CD14-positive monocyte (primary cell): ENCODE results near the gene MPP1. TPM values are rescaled to one million over a fixed set of nuclear protein-coding genes. Genes with fewer than 3 reads are reported as not detected.

Experiments used
- DNase-seq, 3 donors: peaks; one replicate each; pipeline ENCODE4 v3.0.0-alpha.2; 2011 to 2022
- H2AFZ ChIP-seq: 2 replicates; pipeline ENCODE4 v1.6.0; 2012; ENCODE audit warnings: mild to moderate bottlenecking, low read depth, low read length, inconsistent platforms; ENCODE audit not compliant: insufficient read depth, poor library complexity, severe bottlenecking
- H3K27ac ChIP-seq, 2 donors: 1 replicate in 1 of 2; 2 replicates in 1 of 2; pipeline ENCODE4 v1.5.1; 2012 to 2013; ENCODE audit warnings: low read length in 2 of 2, control low read depth in 1 of 2, inconsistent platforms in 1 of 2, low read depth in 1 of 2, mild to moderate bottlenecking in 1 of 2
- H3K27me3 ChIP-seq, 2 donors: one replicate each; pipeline versions ENCODE4 v1.6.0 to v1.6.1; 2011 to 2013; ENCODE audit warnings: low read length in 2 of 2; ENCODE audit not compliant: control insufficient read depth in 2 of 2, insufficient read depth in 2 of 2
- H3K36me3 ChIP-seq, 2 donors: replicated peaks in 1 of 2; 1 replicate in 1 of 2; 2 replicates in 1 of 2; pipeline versions ENCODE4 v1.5.1 to v1.6.1; 2012 to 2013; ENCODE audit warnings: low read length in 2 of 2, control low read depth in 1 of 2, inconsistent platforms in 1 of 2, mild to moderate bottlenecking in 1 of 2; ENCODE audit not compliant: insufficient read depth in 2 of 2, control insufficient read depth in 1 of 2
- H3K4me1 ChIP-seq, 2 donors: 1 replicate in 1 of 2; 2 replicates in 1 of 2; pipeline versions ENCODE4 v1.5.1 to v1.6.1; 2012 to 2013; ENCODE audit warnings: low read length in 2 of 2, control low read depth in 1 of 2, inconsistent platforms in 1 of 2, mild to moderate bottlenecking in 1 of 2, moderate library complexity in 1 of 2; ENCODE audit not compliant: insufficient read depth in 2 of 2, control insufficient read depth in 1 of 2
- H3K4me2 ChIP-seq: replicated peaks from 2 replicates; pipeline ENCODE3; 2012; ENCODE audit warnings: low read length, moderate library complexity, mild to moderate bottlenecking; ENCODE audit not compliant: poor library complexity, severe bottlenecking; ENCODE audit errors: extremely low read depth
- H3K4me3 ChIP-seq, 3 experiments: fragments of 200-600 bp in 1 of 3; sonication (generic) in 1 of 3; replicated peaks in 1 of 3; 1 replicate in 2 of 3; 2 replicates in 1 of 3; pipeline ENCODE4 v1.5.1; 2011 to 2013; ENCODE audit warnings: low read length in 3 of 3, mild to moderate bottlenecking in 3 of 3, control low read depth in 2 of 3, low read depth in 2 of 3, inconsistent platforms in 1 of 3, moderate library complexity in 1 of 3
- H3K79me2 ChIP-seq: 2 replicates; pipeline ENCODE4 v1.6.0; 2012; ENCODE audit warnings: mild to moderate bottlenecking, control low read depth, inconsistent platforms, low read length, moderate library complexity; ENCODE audit not compliant: insufficient read depth
- H3K9ac ChIP-seq: 2 replicates; pipeline ENCODE4 v1.6.0; 2017; ENCODE audit warnings: low read length, mild to moderate bottlenecking; ENCODE audit not compliant: insufficient read depth, poor library complexity, severe bottlenecking
- H3K9me3 ChIP-seq, 2 donors: replicated peaks in 1 of 2; 1 replicate in 1 of 2; 2 replicates in 1 of 2; pipeline versions ENCODE4 v1.5.1 to v1.6.1; 2012 to 2013; ENCODE audit warnings: low read length in 2 of 2, control low read depth in 1 of 2; ENCODE audit not compliant: control insufficient read depth in 1 of 2, insufficient read depth in 1 of 2
- H4K20me1 ChIP-seq: 2 replicates; pipeline ENCODE4 v1.6.0; 2012; ENCODE audit warnings: mild to moderate bottlenecking, low read length, control low read depth, moderate library complexity; ENCODE audit not compliant: insufficient read depth
- H3K27ac Mint-ChIP-seq, 7 donors: one replicate each; pipeline ENCODE4 v1.8.0; 2020; ENCODE audit warnings: mild to moderate bottlenecking in 7 of 7, mixed read lengths in 7 of 7, moderate library complexity in 6 of 7, inconsistent platforms in 2 of 7
- H3K27me3 Mint-ChIP-seq, 3 donors: one replicate each; pipeline ENCODE4 v1.8.0; 2021 to 2022; ENCODE audit warnings: low read depth in 3 of 3, mild to moderate bottlenecking in 3 of 3, mixed read lengths in 3 of 3, moderate library complexity in 3 of 3, inconsistent platforms in 1 of 3
- H3K36me3 Mint-ChIP-seq, 2 donors: one replicate each; pipeline ENCODE4 v1.8.0; 2020; ENCODE audit warnings: mixed read lengths in 2 of 2, inconsistent platforms in 1 of 2, mild to moderate bottlenecking in 1 of 2
- H3K4me1 Mint-ChIP-seq: one replicate; pipeline ENCODE4 v1.8.0; 2020; ENCODE audit warnings: mild to moderate bottlenecking, mixed read lengths
- H3K4me3 Mint-ChIP-seq, 2 donors: one replicate each; pipeline ENCODE4 v1.8.0; 2020; ENCODE audit warnings: mild to moderate bottlenecking in 2 of 2, mixed read lengths in 2 of 2, moderate library complexity in 1 of 2
- H3K9me3 Mint-ChIP-seq, 7 donors: one replicate each; pipeline ENCODE4 v1.8.0; 2020 to 2022; ENCODE audit warnings: mixed read lengths in 7 of 7, mild to moderate bottlenecking in 6 of 7, moderate library complexity in 6 of 7, inconsistent platforms in 2 of 7
- WGBS: methylation state at CpG from one replicate; pipeline ENCODE4 v1.1.5; 2013; ENCODE audit warnings: missing lambda C conversion rate; ENCODE audit not compliant: insufficient coverage; 5-methylcytosine and 5-hydroxymethylcytosine counted together
- intact Hi-C, 2 donors: fragments of 100-400 bp; cut with micrococcal nuclease; formaldehyde crosslinking; loops; one replicate each; pipeline versions ENCODE4 v1.15.0 to v1.15.1; 2023
- polyA plus RNA-seq, 3 donors: library from polyadenylated mRNA; depleted of rRNA in 1 of 3; unstranded in 2 of 3; stranded (reverse) in 1 of 3; fragments of 300-500 nt in 2 of 3; fragments of >200 nt in 1 of 3; fragmentation: Illumina TruSeq in 2 of 3; gene quantifications; 1 replicate in 2 of 3; 2 replicates in 1 of 3; pipeline ENCODE4 v1.2.3, GENCODE V29; 2012 to 2021
- TF ChIP-seq, protein P1 (sequence below): fragments of 200-600 bp; IDR thresholded peaks from one replicate; pipeline ENCODE4 v1.8.0; 2022; ENCODE audit warnings: antibody characterized with exemption, mild to moderate bottlenecking

Gene MPP1
- polyA plus RNA-seq, 3 donors, result 120 to 139 (median 135) TPM

DNA sequence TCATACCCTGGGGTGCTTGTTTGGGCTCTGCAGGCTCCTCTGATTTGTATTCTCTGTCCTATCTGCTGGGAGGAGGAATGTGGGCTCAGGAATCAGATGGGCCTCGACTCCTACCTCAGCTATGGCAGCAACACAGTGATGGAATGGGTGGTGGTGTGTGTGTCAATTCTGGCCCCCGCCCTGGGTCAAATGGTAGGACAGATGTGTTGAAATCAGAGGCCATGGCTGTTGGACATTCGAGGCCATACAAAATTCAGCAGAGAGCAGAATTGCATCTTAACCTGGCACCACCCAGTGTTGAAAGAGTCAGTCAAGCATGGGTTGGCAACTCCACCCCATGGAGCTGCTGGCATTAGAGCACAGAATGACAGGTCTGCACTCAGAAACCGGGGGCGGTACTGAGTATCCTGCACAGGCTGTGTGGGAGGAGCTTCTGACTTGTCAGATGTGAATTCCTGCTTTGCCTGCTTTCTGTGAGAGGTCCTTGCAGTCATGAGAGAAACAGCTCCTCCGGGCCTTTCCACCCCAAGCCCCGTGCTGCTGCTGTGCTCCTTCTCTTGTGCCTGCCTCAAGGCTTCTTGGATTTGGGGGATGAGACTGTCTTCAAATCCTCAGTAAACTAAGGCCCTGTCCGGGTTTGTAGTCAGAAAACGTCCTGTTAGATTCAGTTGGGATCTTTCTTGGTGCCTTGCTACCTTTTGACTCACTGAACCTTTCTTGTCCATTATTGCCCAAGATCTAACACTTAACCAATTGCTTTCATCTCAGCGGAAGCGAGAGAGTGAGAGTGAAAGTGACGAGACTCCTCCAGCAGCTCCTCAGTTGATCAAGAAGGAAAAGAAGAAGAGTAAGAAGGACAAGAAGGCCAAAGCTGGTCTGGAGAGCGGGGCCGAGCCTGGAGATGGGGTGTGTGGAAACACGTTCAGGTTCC, 29.6 kb downstream of the MPP1 start:
- no peak overlapping the region for H3K4me3 ChIP-seq
- DNase-seq, result no peak
- H3K27ac ChIP-seq, result no peak overlapping the region
- H3K9ac ChIP-seq, result no peak overlapping the region
- WGBS, result 100% methylated on average over 1 of the region's 15 CpGs
- Mint-ChIP-seq H3K36me3 (peaks cover 61 to 69% of the 10 kb centered on the region in 2 donors), H3K27me3 (peaks cover 0 to 2% (median 0%) of the 10 kb centered on the region in 3 donors), H3K9me3 (peaks cover 0 to 7% (median 0%) of the 10 kb centered on the region in 7 donors), H3K27ac (peak overlapping the region in 4 of 7 donors; percentile 5 to 57 (median 30)), H3K4me3 (no peak overlapping the region), H3K4me1 (peaks cover 3% of the 10 kb centered on the region)
- no peaks in the 10 kb centered on the region for H3K79me2 ChIP-seq
- peaks cover 0 to 6% of the 10 kb centered on the region in 2 donors for H3K4me1 ChIP-seq
- H3K9me3 ChIP-seq, result no peaks in the 10 kb centered on the region
- H3K27me3 ChIP-seq, result no peaks in the 10 kb centered on the region
- H2AFZ ChIP-seq, result no peak overlapping the region
- H3K4me2 ChIP-seq, result no peak overlapping the region
- intact Hi-C loops, result loop anchor here in 1 of 2 donors (10.0 kb wide), 1 partner anchor 59 kb away; the partner anchor contains the start of gene SMIM9
- H4K20me1 ChIP-seq, result peaks cover 6% of the 10 kb centered on the region
- H3K36me3 ChIP-seq, result peaks cover 58 to 91% of the 10 kb centered on the region in 2 donors
- TF ChIP-seq, protein P1, sequence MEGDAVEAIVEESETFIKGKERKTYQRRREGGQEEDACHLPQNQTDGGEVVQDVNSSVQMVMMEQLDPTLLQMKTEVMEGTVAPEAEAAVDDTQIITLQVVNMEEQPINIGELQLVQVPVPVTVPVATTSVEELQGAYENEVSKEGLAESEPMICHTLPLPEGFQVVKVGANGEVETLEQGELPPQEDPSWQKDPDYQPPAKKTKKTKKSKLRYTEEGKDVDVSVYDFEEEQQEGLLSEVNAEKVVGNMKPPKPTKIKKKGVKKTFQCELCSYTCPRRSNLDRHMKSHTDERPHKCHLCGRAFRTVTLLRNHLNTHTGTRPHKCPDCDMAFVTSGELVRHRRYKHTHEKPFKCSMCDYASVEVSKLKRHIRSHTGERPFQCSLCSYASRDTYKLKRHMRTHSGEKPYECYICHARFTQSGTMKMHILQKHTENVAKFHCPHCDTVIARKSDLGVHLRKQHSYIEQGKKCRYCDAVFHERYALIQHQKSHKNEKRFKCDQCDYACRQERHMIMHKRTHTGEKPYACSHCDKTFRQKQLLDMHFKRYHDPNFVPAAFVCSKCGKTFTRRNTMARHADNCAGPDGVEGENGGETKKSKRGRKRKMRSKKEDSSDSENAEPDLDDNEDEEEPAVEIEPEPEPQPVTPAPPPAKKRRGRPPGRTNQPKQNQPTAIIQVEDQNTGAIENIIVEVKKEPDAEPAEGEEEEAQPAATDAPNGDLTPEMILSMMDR, result no peak

DNA sequence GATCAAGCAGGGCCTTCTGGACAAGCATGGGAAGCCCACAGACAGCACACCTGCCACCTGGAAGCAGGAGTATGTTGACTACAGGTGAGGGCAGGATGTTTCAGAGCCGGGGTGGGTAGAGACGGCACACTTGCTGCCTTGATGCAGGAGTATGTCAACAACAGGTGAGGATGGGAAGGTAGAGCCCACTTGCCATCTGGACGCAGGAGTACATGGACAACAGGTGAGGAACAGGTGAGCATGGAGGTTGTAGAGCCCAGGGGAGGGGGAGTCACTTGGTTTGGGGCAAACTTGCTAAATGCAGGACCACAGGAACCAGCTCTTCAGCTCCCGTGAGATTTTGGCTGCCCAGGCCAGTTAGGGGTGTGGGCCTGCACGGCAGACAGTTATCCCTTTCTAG, 30.7 kb downstream of the MPP1 start:
- Histone ChIP-seq H3K4me2 (no peak overlapping the region), H3K79me2 (peaks cover 4% of the 10 kb centered on the region), H3K27ac (no peak overlapping the region), H2AFZ (no peak overlapping the region), H3K9me3 (no peaks in the 10 kb centered on the region), H3K4me1 (peaks cover 0 to 6% of the 10 kb centered on the region in 2 donors), H4K20me1 (peaks cover 6% of the 10 kb centered on the region), H3K36me3 (peaks cover 64 to 91% of the 10 kb centered on the region in 2 donors), H3K9ac (no peak overlapping the region), H3K4me3 (no peak overlapping the region), H3K27me3 (no peaks in the 10 kb centered on the region)
- H3K36me3 Mint-ChIP-seq, result peaks cover 66 to 71% of the 10 kb centered on the region in 2 donors
- H3K4me1 Mint-ChIP-seq, result peaks cover 3% of the 10 kb centered on the region
- no peak overlapping the region for H3K4me3 Mint-ChIP-seq
- H3K27ac Mint-ChIP-seq, result peak overlapping the region in 3 of 7 donors; percentile 59 to 82 (median 75)
- 100% methylated on average over 3 of the region's 5 CpGs for WGBS
- no peak for DNase-seq
- H3K27me3 Mint-ChIP-seq, result peaks cover 0 to 2% (median 0%) of the 10 kb centered on the region in 3 donors
- peaks cover 0 to 7% (median 0%) of the 10 kb centered on the region in 7 donors for H3K9me3 Mint-ChIP-seq
- TF ChIP-seq, protein P1, result no peak
- intact Hi-C loops, result loop anchor here in 1 of 2 donors (10.0 kb wide), 1 partner anchor 60 kb away; the partner anchor contains the start of gene SMIM9
